Epidermal melanocyte (primary cell): ENCODE measurements around the gene ITGB8.
A peak's percentile ranks its signal among the peaks of the same experiment; 100 is the strongest.

Source experiments
- DNase-seq: peaks from one replicate; pipeline ENCODE4 v3.0.0; 2011; ENCODE audit warnings: low spot score; ENCODE audit not compliant: insufficient read length

The ITGB8 gene

GRCh38 chr7:20307901-20308300, 22.8 kb upstream of the ITGB8 start:
- DNase-seq = no peak

GRCh38 chr7:20310301-20310700, 20.4 kb upstream of the ITGB8 start:
- DNase-seq = no peak

GRCh38 chr7:20310963-20311742, 19.5 kb upstream of the ITGB8 start:
- no peak for DNase-seq

GRCh38 chr7:20311743-20312042, 19.0 kb upstream of the ITGB8 start:
- DNase-seq = no peak

- no peak for DNase-seq
Measured at GRCh38 chr7:20312562-20312961, 18.1 kb upstream of the ITGB8 start.

GRCh38 chr7:20313626-20314025, 17.1 kb upstream of the ITGB8 start:
- DNase-seq = no peak

- DNase-seq = no peak
Measured at GRCh38 chr7:20314198-20314597, 16.5 kb upstream of the ITGB8 start.

- no peak for DNase-seq
Measured at GRCh38 chr7:20316706-20317105, 14.0 kb upstream of the ITGB8 start.

- DNase-seq = no peak
Measured at GRCh38 chr7:20317413-20317812, 13.3 kb upstream of the ITGB8 start.

- DNase-seq = no peak
Measured at GRCh38 chr7:20318933-20319332, 11.8 kb upstream of the ITGB8 start.

GRCh38 chr7:20320322-20320721, 10.4 kb upstream of the ITGB8 start:
- no peak for DNase-seq

GRCh38 chr7:20320786-20321185, 9.9 kb upstream of the ITGB8 start:
- no peak for DNase-seq

- DNase-seq = no peak
Measured at GRCh38 chr7:20323595-20323994, 7.1 kb upstream of the ITGB8 start.

- DNase-seq = no peak
Measured at GRCh38 chr7:20326342-20326741, 4.4 kb upstream of the ITGB8 start.

- no peak for DNase-seq
Measured at GRCh38 chr7:20327055-20327454, 3.6 kb upstream of the ITGB8 start.

GRCh38 chr7:20328027-20328426, 2.7 kb upstream of the ITGB8 start:
- DNase-seq = no peak

GRCh38 chr7:20328692-20329091, 2.0 kb upstream of the ITGB8 start:
- DNase-seq = no peak

GRCh38 chr7:20329389-20330238, 1.1 kb upstream of the ITGB8 start:
- peak; percentile 63 for DNase-seq

GRCh38 chr7:20330928-20331909, 519 bp downstream of the ITGB8 start:
- DNase-seq = no peak

GRCh38 chr7:20331910-20332813, 1.5 kb downstream of the ITGB8 start:
- no peak for DNase-seq

GRCh38 chr7:20338285-20338684, 7.6 kb downstream of the ITGB8 start:
- no peak for DNase-seq
